Fibroblast of skin of right quadriceps (primary cell): ENCODE results near the gene PRPS1.
"Not testable (repeated sequence)": the region's sequence is repeated elsewhere in the genome, so short reads cannot be mapped to it uniquely, and the experiment has no call there.

Experiments
- DNase-seq: peaks from one replicate; pipeline ENCODE4 v3.0.0-alpha.2; 2013

Gene PRPS1

GRCh38 chrX:107675823-107676555 is 47.7 kb downstream of the PRPS1 start:
- peak; percentile 37 for DNase-seq

- peak; percentile 84 for DNase-seq
These were observed 48.5 kb downstream of the PRPS1 start for GRCh38 chrX:107676559-107677378.

GRCh38 chrX:107677501-107677901 is 49.2 kb downstream of the PRPS1 start:
- DNase-seq, result no peak

- no peak for DNase-seq
These were observed 49.6 kb downstream of the PRPS1 start for GRCh38 chrX:107677909-107678308.

GRCh38 chrX:107678957-107679740 is 50.8 kb downstream of the PRPS1 start:
- DNase-seq, result peak; percentile 59

GRCh38 chrX:107682256-107682655 is 53.9 kb downstream of the PRPS1 start:
- no peak for DNase-seq

- no peak for DNase-seq
These were observed 55.0 kb downstream of the PRPS1 start for GRCh38 chrX:107683124-107683895.

GRCh38 chrX:107683931-107684330 is 55.6 kb downstream of the PRPS1 start:
- DNase-seq, result no peak

GRCh38 chrX:107684956-107685385 is 56.7 kb downstream of the PRPS1 start:
- no peak for DNase-seq

- DNase-seq, result not testable (repeated sequence)
These were observed 57.3 kb downstream of the PRPS1 start for GRCh38 chrX:107685586-107685985.

GRCh38 chrX:107686026-107686425 is 57.7 kb downstream of the PRPS1 start:
- no peak for DNase-seq

GRCh38 chrX:107686792-107687191 is 58.5 kb downstream of the PRPS1 start:
- no peak for DNase-seq

GRCh38 chrX:107687445-107687844 is 59.1 kb downstream of the PRPS1 start:
- no peak for DNase-seq

- no peak for DNase-seq
These were observed 62.7 kb downstream of the PRPS1 start for GRCh38 chrX:107691024-107691448.

- no peak for DNase-seq
These were observed 71.3 kb downstream of the PRPS1 start for GRCh38 chrX:107699616-107700015.

- DNase-seq, result no peak
These were observed 72.0 kb downstream of the PRPS1 start for GRCh38 chrX:107700317-107700774.
